GM23338 (cell line): ENCODE data around the gene NGEF. TPM values are rescaled to one million over a fixed set of nuclear protein-coding genes. Genes with fewer than 3 reads are reported as not detected.

ENCODE experiments used
- ATAC-seq: fragments of 200-7000 bp; cut with Tn5 transposase; 3 replicates; pipeline ENCODE4 v1.9.1; 2020
- DNase-seq: peaks from one replicate; pipeline ENCODE4 v3.0.0-alpha.2; 2015; ENCODE audit warnings: low spot score
- H2AFZ ChIP-seq: fragments of 200-600 bp; sonication (generic); 2 replicates; pipeline ENCODE4 v1.8.0; 2016; ENCODE audit warnings: antibody characterized with exemption, mild to moderate bottlenecking, moderate library complexity
- H3F3A ChIP-seq: fragments of 200-600 bp; sonication (generic); replicated peaks from 2 replicates; pipeline ENCODE4 v1.8.0; 2017; ENCODE audit warnings: antibody characterized with exemption, mixed run types, low read depth
- H3K27ac ChIP-seq: fragments of 200-600 bp; sonication (generic); 2 replicates; pipeline ENCODE4 v1.6.1; 2016; ENCODE audit warnings: low read depth
- H3K27me3 ChIP-seq: fragments of 200-600 bp; sonication (generic); 2 replicates; pipeline ENCODE4 v1.8.0; 2016; ENCODE audit warnings: mild to moderate bottlenecking, mixed run types, moderate library complexity; ENCODE audit not compliant: insufficient read depth
- H3K36me3 ChIP-seq: fragments of 200-600 bp; sonication (generic); 2 replicates; pipeline ENCODE4 v1.8.0; 2016; ENCODE audit warnings: mild to moderate bottlenecking; ENCODE audit not compliant: insufficient read depth
- H3K4me1 ChIP-seq: fragments of 200-600 bp; sonication (generic); 2 replicates; pipeline ENCODE4 v1.8.0; 2016; ENCODE audit warnings: mild to moderate bottlenecking, moderate library complexity; ENCODE audit not compliant: insufficient read depth
- H3K4me2 ChIP-seq: fragments of 200-600 bp; sonication (generic); 2 replicates; pipeline ENCODE4 v1.7.1; 2017; ENCODE audit warnings: mixed run types
- H3K4me3 ChIP-seq: fragments of 200-600 bp; sonication (generic); 2 replicates; pipeline ENCODE4 v1.6.1; 2016; ENCODE audit warnings: mixed run types
- H3K79me2 ChIP-seq: fragments of 200-600 bp; sonication (generic); replicated peaks from 2 replicates; pipeline ENCODE4 v1.8.0; 2017; ENCODE audit warnings: mild to moderate bottlenecking; ENCODE audit not compliant: insufficient read depth
- H3K9me2 ChIP-seq: fragments of 200-600 bp; sonication (generic); 2 replicates; pipeline ENCODE4 v1.8.0; 2017; ENCODE audit not compliant: insufficient read depth
- H4K20me1 ChIP-seq: fragments of 200-600 bp; sonication (generic); replicated peaks from 2 replicates; pipeline ENCODE4 v1.8.0; 2017; ENCODE audit warnings: mild to moderate bottlenecking; ENCODE audit not compliant: insufficient read depth
- H3K27ac Mint-ChIP-seq: 2 replicates; pipeline ENCODE4 v1.8.0; 2020; ENCODE audit warnings: inconsistent platforms, mild to moderate bottlenecking, moderate library complexity, mixed read lengths
- H3K27me3 Mint-ChIP-seq: 3 replicates; pipeline ENCODE4 v1.8.0; 2022; ENCODE audit warnings: low read depth, mild to moderate bottlenecking, moderate library complexity, mixed read lengths, inconsistent platforms; ENCODE audit not compliant: insufficient read depth, poor library complexity
- H3K36me3 Mint-ChIP-seq: 3 replicates; pipeline ENCODE4 v1.8.0; 2021; ENCODE audit warnings: low read depth, mild to moderate bottlenecking, inconsistent platforms, moderate library complexity, mixed read lengths
- H3K4me1 Mint-ChIP-seq: 3 replicates; pipeline ENCODE4 v1.8.0; 2020; ENCODE audit warnings: mild to moderate bottlenecking, inconsistent platforms, mixed read lengths
- H3K4me3 Mint-ChIP-seq: 3 replicates; pipeline ENCODE4 v1.8.0; 2021; ENCODE audit warnings: moderate library complexity, mild to moderate bottlenecking, inconsistent platforms, mixed read lengths
- H3K9me3 Mint-ChIP-seq: 3 replicates; pipeline ENCODE4 v1.8.0; 2020; ENCODE audit warnings: moderate library complexity, mild to moderate bottlenecking, inconsistent platforms, mixed read lengths
- EZH2phosphoT487 ChIP-seq: fragments of 200-600 bp; sonication (generic); IDR thresholded peaks from one replicate; pipeline ENCODE4 v1.8.1; 2018; ENCODE audit warnings: antibody characterized with exemption; ENCODE audit not compliant: unreplicated experiment
- POLR2AphosphoS5 ChIP-seq: IDR thresholded peaks from 2 replicates; pipeline ENCODE4 v1.6.1; 2016; ENCODE audit warnings: antibody characterized with exemption, low read depth
- STAT1 ChIP-seq: IDR thresholded peaks from one replicate; pipeline ENCODE4 v1.6.1; 2016; ENCODE audit warnings: antibody characterized with exemption; ENCODE audit not compliant: unreplicated experiment
- ZNF331 ChIP-seq: fragments of 250-450 bp; sonication (Bioruptor Pico); IDR thresholded peaks from 2 replicates; pipeline ENCODE4 v1.5.0; 2020; ENCODE audit warnings: low read depth, mild to moderate bottlenecking, moderate library complexity
- polyA plus RNA-seq: library from polyadenylated mRNA; unstranded; fragments of >200 nt; fragmentation: Nextera tagmentation; extraction: Ambion mirVana; gene quantifications from 2 replicates; pipeline ENCODE4 v1.2.1, GENCODE V29; 2016
- total RNA-seq: library from RNA; depleted of rRNA; stranded (reverse); fragments of >200 nt; shearing (Covaris generic); gene quantifications from 2 replicates; pipeline ENCODE4 v1.2.3, GENCODE V29; 2014
- TF ChIP-seq, protein P1 (sequence below): IDR thresholded peaks from one replicate; pipeline ENCODE4 v1.6.1; 2018; ENCODE audit warnings: antibody characterized with exemption; ENCODE audit not compliant: unreplicated experiment
- TF ChIP-seq, protein P2 (sequence below): IDR thresholded peaks from 2 replicates; pipeline ENCODE4 v1.6.1; 2016; ENCODE audit warnings: antibody characterized with exemption
- TF ChIP-seq, protein P3 (sequence below), 2 experiments: fragments of 200-600 bp in 1 of 2; sonication (generic) in 1 of 2; conservative IDR thresholded peaks; 2 replicates each; pipeline versions ENCODE4 v1.5.1 to v1.6.1; 2016 to 2017; ENCODE audit warnings: antibody characterized with exemption in 2 of 2, low read depth in 2 of 2, mild to moderate bottlenecking in 2 of 2, moderate library complexity in 1 of 2

NGEF gene
- total and polyA plus RNA-seq, 2 experiments from 2014 or later: 1.8 to 5.4 TPM

DNA sequence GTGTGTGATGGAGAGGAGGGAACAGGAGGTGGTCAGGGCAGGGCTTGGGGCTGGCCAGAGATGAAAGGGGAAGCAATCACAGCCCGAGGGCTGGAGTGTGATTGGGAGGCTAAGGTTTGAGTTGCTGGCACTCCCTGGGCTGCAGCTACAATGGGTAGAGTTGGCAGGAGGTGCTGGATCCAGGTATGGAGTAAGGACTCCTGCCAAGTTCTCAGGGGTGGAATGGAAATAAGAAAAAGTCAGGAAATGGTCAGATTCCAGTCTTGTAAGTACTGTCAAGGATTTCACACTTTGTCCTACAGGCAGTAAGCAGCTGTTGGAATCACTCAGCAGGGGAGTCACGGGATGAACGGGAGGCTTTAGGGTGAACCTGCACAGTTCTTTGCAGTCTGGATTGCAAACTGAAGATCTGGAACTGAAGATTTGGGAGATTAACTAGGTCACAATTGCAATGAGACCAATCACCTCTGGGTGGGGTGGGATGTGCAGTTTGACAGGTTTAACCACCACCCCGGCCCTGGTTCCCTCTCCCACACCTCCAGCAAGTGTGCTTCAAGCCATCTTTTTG lies 36.2 kb upstream of the NGEF start:
- Histone ChIP-seq H3F3A (0 out of 2 replicates have a peak, but pooled peaks cover 7% of the 10 kb centered on the region), H3K79me2 (no peaks in the 10 kb centered on the region), H3K27ac (no peak overlapping the region), H4K20me1 (no peaks in the 10 kb centered on the region), H2AFZ (no peak overlapping the region; the same call in 1 of the 2 replicates), H3K4me2 (no peak overlapping the region), H3K27me3 (no peaks in the 10 kb centered on the region), H3K9me2 (peaks cover 7% of the 10 kb centered on the region; the same call in 1 of the 2 replicates), H3K4me3 (no peak overlapping the region), H3K4me1 (peaks cover 29% of the 10 kb centered on the region), H3K36me3 (no peaks in the 10 kb centered on the region)
- TF ChIP-seq, protein P1, sequence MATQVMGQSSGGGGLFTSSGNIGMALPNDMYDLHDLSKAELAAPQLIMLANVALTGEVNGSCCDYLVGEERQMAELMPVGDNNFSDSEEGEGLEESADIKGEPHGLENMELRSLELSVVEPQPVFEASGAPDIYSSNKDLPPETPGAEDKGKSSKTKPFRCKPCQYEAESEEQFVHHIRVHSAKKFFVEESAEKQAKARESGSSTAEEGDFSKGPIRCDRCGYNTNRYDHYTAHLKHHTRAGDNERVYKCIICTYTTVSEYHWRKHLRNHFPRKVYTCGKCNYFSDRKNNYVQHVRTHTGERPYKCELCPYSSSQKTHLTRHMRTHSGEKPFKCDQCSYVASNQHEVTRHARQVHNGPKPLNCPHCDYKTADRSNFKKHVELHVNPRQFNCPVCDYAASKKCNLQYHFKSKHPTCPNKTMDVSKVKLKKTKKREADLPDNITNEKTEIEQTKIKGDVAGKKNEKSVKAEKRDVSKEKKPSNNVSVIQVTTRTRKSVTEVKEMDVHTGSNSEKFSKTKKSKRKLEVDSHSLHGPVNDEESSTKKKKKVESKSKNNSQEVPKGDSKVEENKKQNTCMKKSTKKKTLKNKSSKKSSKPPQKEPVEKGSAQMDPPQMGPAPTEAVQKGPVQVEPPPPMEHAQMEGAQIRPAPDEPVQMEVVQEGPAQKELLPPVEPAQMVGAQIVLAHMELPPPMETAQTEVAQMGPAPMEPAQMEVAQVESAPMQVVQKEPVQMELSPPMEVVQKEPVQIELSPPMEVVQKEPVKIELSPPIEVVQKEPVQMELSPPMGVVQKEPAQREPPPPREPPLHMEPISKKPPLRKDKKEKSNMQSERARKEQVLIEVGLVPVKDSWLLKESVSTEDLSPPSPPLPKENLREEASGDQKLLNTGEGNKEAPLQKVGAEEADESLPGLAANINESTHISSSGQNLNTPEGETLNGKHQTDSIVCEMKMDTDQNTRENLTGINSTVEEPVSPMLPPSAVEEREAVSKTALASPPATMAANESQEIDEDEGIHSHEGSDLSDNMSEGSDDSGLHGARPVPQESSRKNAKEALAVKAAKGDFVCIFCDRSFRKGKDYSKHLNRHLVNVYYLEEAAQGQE: no peak
- no peak for TF ChIP-seq STAT1
- no peak for TF ChIP-seq POLR2AphosphoS5
- TF ChIP-seq ZNF331: no peak
- Mint-ChIP-seq H3K4me3 (no peak overlapping the region; the same call in 2 of the 3 replicates), H3K4me1 (peaks cover 53% of the 10 kb centered on the region), H3K9me3 (no peaks in the 10 kb centered on the region), H3K36me3 (no peaks in the 10 kb centered on the region), H3K27me3 (peaks cover 20% of the 10 kb centered on the region), H3K27ac (no peak overlapping the region)
- ATAC-seq (no peak), DNase-seq (no peak)

DNA sequence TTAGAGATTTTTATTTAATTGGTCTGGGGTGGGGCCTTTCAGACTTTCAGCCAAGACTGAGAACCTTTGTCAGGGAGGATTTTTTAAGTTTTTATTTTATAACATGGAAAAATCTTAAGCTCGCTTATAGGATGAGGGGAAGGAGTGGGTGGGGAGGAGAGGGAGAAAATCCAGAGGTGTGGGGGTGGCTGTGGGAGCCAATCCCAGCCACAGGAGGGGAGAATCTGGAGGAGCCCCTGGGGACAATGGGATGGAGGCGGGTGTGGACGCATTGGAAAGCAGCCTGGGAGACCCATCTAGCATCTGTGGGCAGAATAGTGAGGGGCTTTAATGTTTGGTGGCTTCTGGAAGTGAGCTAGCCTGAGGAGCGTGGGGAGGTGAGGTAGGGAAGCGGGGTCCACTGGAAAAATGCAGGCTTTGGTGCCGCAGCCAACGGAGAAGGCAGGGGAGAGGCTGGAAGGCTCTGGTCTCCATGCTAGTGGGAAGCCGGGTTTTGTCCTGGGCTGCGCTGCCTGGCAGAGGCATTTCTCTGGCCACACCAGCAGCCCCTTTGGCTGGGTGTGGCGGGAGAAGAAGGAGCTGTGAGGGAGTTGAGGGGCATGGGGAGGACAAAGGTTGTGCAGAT lies 35.6 kb upstream of the NGEF start:
- no peak overlapping the region for H3K4me3 ChIP-seq
- no peak overlapping the region for H3K27ac ChIP-seq
- H4K20me1 ChIP-seq: no peaks in the 10 kb centered on the region
- H3F3A ChIP-seq: 0 out of 2 replicates have a peak, but pooled peaks cover 7% of the 10 kb centered on the region
- peaks cover 50% of the 10 kb centered on the region for H3K4me1 Mint-ChIP-seq
- no peak overlapping the region for H3K27ac Mint-ChIP-seq
- no peaks in the 10 kb centered on the region for H3K79me2 ChIP-seq
- H3K9me3 Mint-ChIP-seq: no peaks in the 10 kb centered on the region
- peaks cover 15% of the 10 kb centered on the region for H3K27me3 Mint-ChIP-seq
- peaks cover 29% of the 10 kb centered on the region for H3K4me1 ChIP-seq
- no peaks in the 10 kb centered on the region for H3K27me3 ChIP-seq
- H3K4me2 ChIP-seq: no peak overlapping the region
- H3K9me2 ChIP-seq: peaks cover 7% of the 10 kb centered on the region; the same call in 1 of the 2 replicates
- ATAC-seq: no peak
- H3K36me3 ChIP-seq: no peaks in the 10 kb centered on the region
- DNase-seq: no peak
- no peak overlapping the region for H3K4me3 Mint-ChIP-seq
- no peak overlapping the region; the same call in 1 of the 2 replicates for H2AFZ ChIP-seq
- no peaks in the 10 kb centered on the region for H3K36me3 Mint-ChIP-seq
- TF ChIP-seq, protein P1: no peak
- TF ChIP-seq, protein P2, sequence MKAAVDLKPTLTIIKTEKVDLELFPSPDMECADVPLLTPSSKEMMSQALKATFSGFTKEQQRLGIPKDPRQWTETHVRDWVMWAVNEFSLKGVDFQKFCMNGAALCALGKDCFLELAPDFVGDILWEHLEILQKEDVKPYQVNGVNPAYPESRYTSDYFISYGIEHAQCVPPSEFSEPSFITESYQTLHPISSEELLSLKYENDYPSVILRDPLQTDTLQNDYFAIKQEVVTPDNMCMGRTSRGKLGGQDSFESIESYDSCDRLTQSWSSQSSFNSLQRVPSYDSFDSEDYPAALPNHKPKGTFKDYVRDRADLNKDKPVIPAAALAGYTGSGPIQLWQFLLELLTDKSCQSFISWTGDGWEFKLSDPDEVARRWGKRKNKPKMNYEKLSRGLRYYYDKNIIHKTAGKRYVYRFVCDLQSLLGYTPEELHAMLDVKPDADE: no peak
- TF ChIP-seq POLR2AphosphoS5 (no peak), EZH2phosphoT487 (no peak)
- TF ChIP-seq, protein P3, sequence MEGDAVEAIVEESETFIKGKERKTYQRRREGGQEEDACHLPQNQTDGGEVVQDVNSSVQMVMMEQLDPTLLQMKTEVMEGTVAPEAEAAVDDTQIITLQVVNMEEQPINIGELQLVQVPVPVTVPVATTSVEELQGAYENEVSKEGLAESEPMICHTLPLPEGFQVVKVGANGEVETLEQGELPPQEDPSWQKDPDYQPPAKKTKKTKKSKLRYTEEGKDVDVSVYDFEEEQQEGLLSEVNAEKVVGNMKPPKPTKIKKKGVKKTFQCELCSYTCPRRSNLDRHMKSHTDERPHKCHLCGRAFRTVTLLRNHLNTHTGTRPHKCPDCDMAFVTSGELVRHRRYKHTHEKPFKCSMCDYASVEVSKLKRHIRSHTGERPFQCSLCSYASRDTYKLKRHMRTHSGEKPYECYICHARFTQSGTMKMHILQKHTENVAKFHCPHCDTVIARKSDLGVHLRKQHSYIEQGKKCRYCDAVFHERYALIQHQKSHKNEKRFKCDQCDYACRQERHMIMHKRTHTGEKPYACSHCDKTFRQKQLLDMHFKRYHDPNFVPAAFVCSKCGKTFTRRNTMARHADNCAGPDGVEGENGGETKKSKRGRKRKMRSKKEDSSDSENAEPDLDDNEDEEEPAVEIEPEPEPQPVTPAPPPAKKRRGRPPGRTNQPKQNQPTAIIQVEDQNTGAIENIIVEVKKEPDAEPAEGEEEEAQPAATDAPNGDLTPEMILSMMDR (conservative IDR thresholded peaks at IDR 0.05; ENCODE audit: low read depth in 2 of 2): no peak
